HG02938 (cell line): ENCODE measurements around the gene FGF2.

Source experiments
- ATAC-seq: cut with Tn5 transposase; IDR thresholded peaks from one replicate; pipeline ENCODE4 v1.9.1; 2021; ENCODE audit warnings: mild to moderate bottlenecking, moderate library complexity; ENCODE audit not compliant: unreplicated experiment

Gene FGF2

DNA sequence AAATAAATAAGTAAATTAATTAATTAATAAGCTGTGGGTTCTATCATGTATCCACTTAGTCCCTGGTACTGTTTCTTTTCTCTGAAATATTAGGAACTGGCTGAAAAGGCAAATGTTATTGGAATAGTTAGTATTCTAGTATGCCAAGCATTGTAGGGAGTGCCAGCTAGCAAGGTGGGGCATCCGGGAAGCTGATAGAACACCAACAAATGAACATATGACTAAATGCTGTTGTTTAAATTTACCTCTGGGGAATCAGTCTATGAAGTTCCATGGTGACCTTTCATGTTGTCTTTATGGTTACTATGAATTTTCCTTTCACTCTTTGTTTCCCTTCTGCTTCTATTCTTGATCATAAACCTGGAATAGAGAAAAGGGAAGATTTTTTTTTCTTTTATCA, 63.1 kb downstream of the FGF2 start:
- no peak for ATAC-seq

DNA sequence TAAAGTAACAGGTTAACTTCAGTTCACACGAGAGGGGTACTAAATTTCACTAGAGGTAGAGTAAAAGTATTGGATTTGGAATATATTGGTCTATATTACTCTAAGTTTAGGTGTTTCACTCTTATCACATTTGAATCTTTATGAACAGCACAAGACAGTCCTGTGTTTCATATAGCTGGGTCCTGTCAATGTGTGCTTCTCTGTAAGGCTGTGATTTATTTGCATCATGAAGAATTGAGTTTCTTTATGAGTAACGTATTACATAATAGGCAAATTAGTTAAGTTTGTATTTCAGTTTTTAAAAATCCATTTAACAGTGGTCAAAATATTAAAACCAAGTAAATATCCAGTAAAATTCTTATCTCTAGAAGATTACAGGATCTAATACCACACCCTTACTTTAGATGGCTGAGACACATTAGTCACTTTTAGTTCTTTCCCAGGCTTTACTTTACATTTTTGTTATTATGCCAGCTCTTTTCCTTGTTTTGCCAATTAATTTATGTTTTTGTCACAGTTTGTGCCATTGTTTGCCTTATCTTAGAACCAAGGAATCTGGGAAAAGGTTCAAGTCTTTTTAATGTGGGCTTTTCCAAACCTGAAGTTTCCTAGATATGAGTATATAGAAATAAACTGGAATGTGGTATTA, 63.6 kb downstream of the FGF2 start:
- ATAC-seq, result peak; percentile 65

DNA sequence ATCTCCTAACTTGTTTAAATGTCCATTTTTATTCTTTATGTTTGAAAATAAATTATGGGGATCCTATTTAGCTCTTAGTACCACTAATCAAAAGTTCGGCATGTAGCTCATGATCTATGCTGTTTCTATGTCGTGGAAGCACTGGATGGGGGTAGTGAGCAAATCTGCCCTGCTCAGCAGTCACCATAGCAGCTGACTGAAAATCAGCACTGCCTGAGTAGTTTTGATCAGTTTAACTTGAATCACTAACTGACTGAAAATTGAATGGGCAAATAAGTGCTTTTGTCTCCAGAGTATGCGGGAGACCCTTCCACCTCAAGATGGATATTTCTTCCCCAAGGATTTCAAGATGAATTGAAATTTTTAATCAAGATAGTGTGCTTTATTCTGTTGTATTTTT, 68.2 kb downstream of the FGF2 start:
- no peak for ATAC-seq

DNA sequence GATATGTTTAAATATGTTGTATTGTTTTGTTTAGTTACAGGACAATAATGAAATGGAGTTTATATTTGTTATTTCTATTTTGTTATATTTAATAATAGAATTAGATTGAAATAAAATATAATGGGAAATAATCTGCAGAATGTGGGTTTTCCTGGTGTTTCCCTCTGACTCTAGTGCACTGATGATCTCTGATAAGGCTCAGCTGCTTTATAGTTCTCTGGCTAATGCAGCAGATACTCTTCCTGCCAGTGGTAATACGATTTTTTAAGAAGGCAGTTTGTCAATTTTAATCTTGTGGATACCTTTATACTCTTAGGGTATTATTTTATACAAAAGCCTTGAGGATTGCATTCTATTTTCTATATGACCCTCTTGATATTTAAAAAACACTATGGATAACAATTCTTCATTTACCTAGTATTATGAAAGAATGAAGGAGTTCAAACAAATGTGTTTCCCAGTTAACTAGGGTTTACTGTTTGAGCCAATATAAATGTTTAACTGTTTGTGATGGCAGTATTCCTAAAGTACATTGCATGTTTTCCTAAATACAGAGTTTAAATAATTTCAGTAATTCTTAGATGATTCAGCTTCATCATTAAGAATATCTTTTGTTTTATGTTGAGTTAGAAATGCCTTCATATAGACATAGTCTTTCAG, 68.8 kb downstream of the FGF2 start:
- no peak for ATAC-seq

DNA sequence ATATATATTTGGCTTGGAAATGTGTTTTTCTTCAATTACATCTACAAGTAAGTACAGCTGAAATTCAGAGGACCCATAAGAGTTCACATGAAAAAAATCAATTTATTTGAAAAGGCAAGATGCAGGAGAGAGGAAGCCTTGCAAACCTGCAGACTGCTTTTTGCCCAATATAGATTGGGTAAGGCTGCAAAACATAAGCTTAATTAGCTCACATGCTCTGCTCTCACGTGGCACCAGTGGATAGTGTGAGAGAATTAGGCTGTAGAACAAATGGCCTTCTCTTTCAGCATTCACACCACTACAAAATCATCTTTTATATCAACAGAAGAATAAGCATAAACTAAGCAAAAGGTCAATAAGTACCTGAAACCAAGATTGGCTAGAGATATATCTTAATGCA, 69.6 kb downstream of the FGF2 start:
- no peak for ATAC-seq

DNA sequence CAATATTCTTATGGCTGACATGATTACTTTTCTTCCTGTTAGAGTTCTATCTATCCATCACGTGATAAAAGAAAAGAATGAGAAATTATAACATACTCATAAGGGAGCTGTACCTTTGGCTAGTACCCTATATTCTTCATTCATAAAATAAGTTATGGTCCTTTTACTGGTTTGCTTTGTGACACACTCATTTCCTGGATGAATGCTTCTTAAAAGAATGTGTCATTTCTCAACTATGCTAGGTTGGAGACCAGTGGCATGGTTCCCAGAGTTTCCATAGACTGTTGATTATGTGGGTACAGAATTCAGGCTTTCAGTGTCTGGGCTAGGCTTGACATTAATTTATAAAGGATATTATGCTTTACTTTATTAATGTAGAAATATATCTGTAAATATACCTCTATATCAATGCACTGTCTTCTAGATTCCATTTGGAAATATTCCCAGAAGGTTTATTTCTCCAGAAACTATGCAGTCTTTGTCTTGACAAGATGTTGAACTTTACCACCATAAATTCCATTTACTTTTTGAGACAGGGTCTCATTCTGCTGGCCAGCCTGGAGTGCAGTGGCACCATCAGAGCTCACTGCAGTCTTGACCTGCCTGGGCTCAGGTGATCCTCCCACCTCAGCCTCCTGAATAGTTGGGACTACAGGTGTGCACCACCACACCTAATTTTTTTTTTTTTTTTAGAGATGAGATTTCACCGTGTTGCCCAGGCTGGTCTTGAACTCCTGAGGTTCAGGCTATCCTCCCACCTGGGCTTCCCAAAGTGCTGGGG, 71.9 kb downstream of the FGF2 start:
- ATAC-seq, result no peak

DNA sequence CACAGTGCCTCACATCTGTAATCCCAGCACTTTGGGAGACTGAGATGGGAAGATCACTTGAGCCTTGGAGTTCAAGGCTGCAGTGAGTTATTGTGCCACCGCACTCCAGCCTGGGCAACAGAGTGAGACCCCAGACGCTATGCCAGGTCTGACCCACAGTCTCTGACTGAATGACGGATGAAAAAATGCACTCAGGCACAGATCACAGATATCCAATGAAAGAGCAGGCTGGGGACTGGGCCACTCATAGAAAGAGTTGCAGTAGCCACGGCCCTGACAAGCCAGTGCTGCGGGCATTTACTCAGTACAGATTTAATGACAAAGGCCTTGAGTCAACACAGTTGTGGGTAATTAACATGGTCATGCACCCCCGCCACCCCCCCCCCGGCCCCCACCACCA, 73.1 kb downstream of the FGF2 start:
- no peak for ATAC-seq

DNA sequence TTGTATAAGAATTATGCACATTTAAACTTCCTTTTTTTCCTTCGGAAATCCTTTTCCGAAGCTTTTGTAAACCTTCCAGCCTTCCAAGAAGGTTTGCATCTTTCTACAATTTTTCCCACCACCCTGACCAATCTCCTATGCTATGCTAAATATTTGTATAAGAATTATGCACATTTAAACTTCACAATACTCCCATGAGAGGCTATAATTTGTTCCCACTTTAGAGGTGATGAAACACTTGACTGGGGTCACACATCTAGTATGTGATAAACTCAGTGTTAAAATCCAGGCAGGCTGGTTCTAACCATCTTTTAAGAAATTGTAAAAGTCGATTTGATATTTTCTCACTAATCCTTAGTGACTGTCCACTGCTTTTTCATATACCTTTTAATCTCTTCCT, 73.7 kb downstream of the FGF2 start:
- no peak for ATAC-seq

DNA sequence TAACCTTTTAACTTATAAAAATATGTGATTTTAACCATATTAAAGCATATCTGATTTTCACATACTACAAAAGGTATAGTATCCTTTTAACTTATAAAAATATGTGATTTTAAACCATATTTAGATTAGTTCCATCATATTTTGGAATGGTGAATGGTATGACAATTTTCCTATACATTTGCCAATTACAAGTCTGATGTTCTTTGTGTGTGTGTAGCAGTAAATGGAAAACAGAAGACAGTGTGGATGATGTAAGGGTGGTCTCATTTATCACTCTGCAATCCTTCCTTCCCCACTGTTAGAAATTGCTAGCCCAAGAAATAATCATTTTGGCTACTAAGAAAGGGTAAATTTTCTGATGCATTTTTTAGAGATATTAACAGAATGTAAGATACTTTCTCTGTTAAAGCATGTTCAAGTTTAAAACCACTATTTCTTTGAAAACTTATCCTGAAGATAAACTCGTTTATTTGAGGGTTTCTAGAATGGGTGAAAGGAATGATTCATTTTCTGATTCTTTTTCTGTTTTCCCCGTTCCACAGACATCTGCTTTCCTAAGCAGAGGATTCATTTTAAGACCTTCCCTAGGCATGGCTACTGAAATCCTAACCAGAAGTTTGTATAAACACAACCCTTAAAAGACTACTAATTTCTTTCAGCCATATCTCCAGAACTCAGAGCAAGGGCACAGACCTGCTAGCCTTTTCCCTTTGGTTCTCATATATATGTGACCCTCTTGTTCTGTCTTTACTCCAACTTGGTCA, 74.8 kb downstream of the FGF2 start:
- ATAC-seq, result no peak

DNA sequence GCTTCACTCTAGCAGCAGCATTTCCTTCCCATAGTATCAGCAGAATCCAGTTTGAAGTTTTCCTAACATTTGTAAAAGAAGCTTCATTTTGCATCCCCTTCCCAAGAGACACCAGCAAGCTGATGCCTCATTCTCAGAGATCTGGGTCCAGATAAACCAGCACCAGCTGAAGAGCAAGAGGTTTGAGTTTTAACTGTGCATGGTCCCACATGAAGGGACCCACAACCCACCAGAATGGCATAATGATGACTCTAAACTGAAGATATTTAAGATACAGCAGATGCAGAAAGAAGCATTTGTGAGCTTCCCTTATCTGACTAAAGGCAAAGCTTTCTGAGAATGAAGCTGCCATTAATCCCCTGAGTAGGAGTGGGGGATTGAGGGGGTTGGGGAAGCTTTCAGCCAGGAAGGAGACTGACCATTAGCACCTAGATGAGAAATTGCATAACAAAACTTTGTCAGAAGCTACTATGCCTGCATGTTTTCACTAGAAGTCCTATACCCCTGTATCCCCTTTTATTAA, 77.2 kb downstream of the FGF2 start:
- no peak for ATAC-seq

DNA sequence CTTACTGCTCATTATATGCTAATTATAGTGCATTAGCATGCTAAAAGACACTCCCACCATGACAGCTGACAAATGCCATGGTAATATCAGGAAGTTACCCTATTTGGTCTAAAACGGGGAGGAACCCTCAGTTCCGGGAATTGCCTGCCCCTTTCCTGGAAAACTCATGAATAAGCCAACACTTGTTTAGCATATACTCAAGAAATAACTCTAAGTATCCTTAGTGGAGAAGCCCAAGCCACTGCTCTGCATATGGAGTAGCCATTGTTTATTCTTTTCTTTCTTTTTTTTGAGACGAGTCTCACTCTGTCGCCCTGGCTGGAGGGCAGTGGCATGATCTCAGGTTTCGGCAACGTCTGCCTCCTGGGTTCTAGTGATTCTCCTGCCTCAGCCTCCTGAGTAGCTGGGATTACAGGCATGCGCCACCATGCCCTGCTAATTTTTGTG, 80.3 kb downstream of the FGF2 start:
- no peak for ATAC-seq

DNA sequence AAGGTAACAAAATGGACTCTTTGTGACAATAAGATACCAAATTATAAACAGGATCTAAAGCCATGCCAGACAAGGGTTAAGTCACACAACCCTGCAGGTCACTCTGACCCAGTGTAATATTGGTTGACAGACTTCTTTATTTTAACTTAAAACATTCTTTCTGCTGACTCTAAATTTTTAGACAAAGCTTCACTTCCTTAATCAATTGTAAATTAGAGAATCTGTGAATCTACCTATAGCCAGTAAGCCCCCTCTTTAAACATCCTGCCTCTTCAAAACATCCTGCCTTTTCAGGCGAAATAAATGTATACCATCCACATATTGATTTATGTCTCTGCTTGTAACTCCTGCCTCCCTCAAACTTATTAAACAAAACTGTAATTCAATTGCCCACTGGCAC, 81.6 kb downstream of the FGF2 start:
- no peak for ATAC-seq

DNA sequence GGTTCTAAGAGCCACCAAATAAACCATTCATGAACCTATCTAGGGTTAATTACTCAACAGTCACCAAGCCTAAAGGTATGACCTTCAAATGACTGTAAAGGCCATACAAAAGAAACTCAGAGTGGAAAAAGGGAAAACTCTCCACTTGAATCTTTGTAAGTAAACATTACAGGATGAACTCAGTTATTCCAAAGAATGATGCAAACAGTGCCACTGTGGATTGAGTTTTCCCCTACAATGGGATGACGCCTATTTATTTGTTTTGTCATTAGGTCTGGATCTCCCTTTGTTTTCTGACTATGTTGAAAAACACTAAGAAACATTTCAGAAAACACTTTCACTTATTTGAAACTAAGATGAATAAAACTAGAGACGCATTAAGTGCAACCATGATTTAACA, 83.1 kb downstream of the FGF2 start:
- no peak for ATAC-seq

DNA sequence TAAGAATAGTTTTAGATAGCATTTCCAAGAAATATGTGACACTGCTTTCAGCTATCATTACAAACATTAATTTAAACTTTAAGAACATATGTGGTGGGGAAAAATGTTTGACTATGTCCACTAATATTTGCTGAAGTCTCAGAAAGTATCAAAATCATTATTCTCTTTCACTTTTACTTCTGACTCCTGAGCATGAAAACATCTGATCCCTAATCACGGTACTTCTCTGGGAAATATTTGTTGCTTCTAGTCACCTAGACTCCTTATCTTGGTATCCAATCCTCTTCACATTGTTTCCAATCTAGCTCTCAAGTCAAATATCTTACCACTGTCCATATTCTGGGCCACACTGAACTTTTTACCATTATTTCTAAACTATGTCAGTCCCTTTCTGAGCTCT, 85.0 kb downstream of the FGF2 start:
- no peak for ATAC-seq

DNA sequence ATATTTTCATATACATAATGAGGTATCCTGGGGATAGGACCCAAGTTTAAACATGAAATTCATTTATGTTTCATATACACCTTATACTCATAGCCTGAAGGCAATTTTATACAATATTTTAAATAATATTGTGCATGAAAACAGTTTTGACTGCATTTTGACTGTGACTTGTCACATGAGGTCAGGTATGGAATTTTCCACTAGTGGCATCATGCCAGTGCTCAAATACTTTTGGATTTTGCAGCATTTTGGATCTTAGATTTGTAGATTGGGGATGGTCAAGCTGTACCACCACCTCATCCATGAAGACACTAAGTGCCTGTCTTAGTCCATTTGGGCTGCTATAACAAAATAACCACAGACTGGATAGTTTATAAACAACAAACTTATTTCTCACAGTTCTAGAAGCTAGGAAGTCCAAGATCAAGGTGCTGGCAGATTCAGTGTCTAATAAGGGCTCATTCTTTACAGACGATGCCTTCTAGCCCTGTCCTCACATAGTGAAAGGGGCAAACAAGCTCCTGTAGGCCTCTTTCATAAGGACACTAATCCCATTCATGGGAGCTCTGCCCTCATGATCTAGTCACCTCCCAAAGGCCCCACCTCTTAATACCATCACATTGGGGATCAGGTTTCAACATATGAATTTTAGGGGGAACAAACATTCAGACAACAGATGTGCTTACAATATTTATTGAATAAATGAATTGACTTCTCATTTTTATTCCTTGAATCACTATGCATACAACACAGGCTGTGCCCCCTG, 86.4 kb downstream of the FGF2 start:
- no peak for ATAC-seq

DNA sequence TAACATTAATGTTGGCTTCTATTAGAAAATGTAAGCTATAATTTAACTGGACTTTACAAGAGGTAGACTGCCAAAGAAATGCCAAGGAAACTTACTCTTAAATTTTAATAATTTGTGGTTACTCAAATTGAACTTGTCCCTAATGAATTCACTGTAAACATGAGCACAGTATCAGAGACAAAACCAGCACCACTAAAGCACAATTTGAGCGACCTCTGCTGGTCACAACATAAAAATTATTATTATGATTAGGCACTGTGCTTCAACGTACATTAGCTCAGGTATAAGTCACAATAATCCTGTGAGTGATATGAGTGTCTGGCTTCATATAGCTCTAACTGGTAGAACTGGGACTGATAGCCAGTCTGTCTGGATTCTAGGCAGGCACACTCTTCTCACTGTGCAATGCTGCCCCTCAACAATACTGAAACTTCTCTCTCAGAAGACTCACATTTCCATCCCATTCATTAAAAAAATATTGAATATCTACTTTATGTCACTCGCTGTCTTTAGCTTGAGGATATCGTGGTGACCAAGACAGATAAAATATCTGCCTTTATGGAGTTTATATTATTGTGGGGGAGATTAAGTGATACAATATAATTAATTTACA, 87.8 kb downstream of the FGF2 start:
- ATAC-seq, result peak; percentile 93

DNA sequence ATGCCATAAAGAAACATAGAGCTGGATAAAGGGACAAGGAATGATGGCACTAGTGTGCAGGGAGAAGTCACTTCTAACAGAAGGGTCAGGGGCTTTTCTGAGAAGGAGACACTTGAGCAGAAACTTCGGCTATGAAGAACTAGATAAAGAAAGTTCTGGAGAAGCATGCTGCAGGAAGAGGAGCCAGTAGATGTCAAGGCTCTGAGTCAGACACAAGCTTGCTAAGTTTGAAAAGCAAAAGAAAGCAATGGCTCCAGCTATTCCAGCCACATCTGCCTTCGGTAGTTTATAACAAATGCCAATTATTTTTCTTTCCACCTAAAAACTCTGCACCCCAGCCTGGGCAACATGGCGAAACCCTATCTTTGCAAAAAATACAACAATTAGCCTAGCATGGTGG, 88.3 kb downstream of the FGF2 start:
- no peak for ATAC-seq

DNA sequence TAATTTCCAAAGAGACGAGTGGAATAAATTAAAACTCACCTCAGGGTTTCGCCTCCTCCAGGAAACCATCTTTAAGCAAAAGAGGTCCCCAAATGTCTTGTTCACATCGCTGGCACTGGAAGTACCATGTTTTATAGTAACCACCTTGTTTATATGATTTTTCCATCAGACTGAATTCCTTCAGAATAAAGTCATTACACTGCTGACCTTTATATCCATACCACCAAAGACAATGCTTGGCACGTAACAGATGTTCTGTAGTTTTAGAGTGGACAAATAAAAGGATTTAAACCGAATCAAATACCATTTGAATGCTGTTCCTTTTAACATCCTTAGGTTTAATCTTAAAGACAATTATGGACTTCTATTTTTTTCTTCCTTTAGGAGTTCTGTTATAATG, 91.1 kb downstream of the FGF2 start:
- no peak for ATAC-seq

DNA sequence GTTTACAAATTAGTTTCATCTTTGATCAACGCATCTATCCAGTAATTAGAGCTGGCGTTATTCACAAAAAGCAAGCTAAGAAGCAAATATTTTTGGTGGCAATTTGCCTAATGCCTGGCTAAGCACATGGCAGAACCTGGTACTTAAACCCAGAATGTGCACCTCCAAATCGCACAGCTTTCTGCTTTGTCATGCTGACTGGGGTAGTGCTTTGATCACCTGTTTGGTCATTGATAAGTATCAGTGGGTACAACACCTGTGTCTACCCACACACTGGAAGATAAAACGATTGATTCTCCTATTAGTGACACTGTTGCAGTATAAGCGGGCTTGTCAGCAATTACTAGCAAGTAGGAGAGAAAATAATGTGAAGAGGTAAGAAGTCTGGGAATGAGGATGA, 93.8 kb downstream of the FGF2 start:
- no peak for ATAC-seq

DNA sequence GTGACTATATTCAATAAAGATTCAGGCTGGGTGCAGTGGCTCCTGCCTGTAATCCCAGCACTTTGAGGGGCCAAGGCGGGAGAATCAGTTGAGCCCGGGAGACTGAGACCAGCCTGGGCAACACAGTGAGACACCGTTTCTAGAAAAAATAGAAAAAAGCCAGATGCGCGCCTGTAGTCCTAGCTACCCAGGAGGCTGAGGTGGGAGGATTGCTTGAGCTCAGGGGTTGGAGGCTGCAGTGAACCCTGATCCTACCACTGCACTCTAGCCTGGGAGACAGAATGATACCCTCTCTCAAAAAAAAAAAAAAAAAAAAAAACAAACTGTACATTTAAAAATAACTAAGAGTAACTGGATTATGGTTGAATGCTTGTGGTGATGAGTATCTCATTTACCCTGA, 94.7 kb downstream of the FGF2 start:
- no peak for ATAC-seq
